HCT116 (cell line): ENCODE measurements around the gene ARHGAP1. TPM values are rescaled to one million over a fixed set of nuclear protein-coding genes. Genes with fewer than 3 reads are reported as not detected.

Experiments used
- ATAC-seq: fragments of 200-7000 bp; cut with Tn5 transposase; 2 replicates; pipeline ENCODE4 v1.9.1; 2020; ENCODE audit warnings: mild to moderate bottlenecking, moderate library complexity
- BruUV-seq: library from RNA; stranded (reverse); fragments of 400-500 nt; replicated peaks from 2 replicates; lab custom pipeline; 2021; lab: Mats Ljungman, UMichigan
- CTCF ChIA-PET: fragments of 300-600 bp; sonication (Branson Sonifier 250); formaldehyde crosslinking; loops from one replicate; lab custom pipeline; 2021; ENCODE audit warnings: antibody characterized with exemption; lab: Charles Lee
- POLR2A ChIA-PET: fragments of 300-600, 350-600 bp; sonication (Branson Sonifier 250); formaldehyde crosslinking; loops from one replicate; lab custom pipeline; 2021; ENCODE audit warnings: antibody characterized with exemption; lab: Charles Lee
- RAD21 ChIA-PET, 2 experiments: fragments of 300-600 bp; sonication (Branson Sonifier 250); formaldehyde crosslinking; loops; one replicate each; lab custom pipeline; 2023; ENCODE audit warnings: low total read pairs in 2 of 2; ENCODE audit not compliant: uncharacterized antibody in 2 of 2, unreplicated experiment in 2 of 2, low non-redundant PET in 1 of 2; lab: Charles Lee
- DNase-seq: peaks from one replicate; pipeline ENCODE4 v3.0.0-alpha.2; 2010; ENCODE audit warnings: low read depth, low spot score
- H2AFZ ChIP-seq: fragments of 200-600 bp; shearing (Covaris generic), sonication (generic); 2 replicates; pipeline ENCODE4 v1.6.1; 2017; ENCODE audit warnings: low read depth, mixed run types, mixed read lengths, antibody characterized with exemption, low read length; ENCODE audit not compliant: poor library complexity, severe bottlenecking
- H3K27ac ChIP-seq: 2 replicates; pipeline ENCODE4 v1.5.1; 2012; ENCODE audit warnings: low read depth, low read length
- H3K27me3 ChIP-seq: fragments of 200-600 bp; sonication (generic); 2 replicates; pipeline ENCODE4 v1.6.1; 2016; ENCODE audit warnings: mixed run types, low read length, mixed read lengths; ENCODE audit not compliant: insufficient read depth
- H3K36me3 ChIP-seq, 2 experiments: fragments of 200-500 bp in 1 of 2; fragments of 200-600 bp in 1 of 2; sonication (Bioruptor generic) in 1 of 2; sonication (generic) in 1 of 2; 2 replicates each; pipeline versions ENCODE4 v1.5.1 to v1.6.1; 2014 to 2016; ENCODE audit warnings: low read length in 2 of 2, inconsistent platforms in 1 of 2, mixed read lengths in 1 of 2, mixed run types in 1 of 2; ENCODE audit not compliant: insufficient read depth in 2 of 2, control insufficient read depth in 1 of 2
- H3K4me1 ChIP-seq, 2 experiments: fragments of 200-600 bp in 1 of 2; sonication (generic) in 1 of 2; 2 replicates each; pipeline versions ENCODE4 v1.5.1 to v1.6.1; 2012 to 2017; ENCODE audit warnings: low read length in 2 of 2, inconsistent platforms in 1 of 2, mild to moderate bottlenecking in 1 of 2, mixed read lengths in 1 of 2, mixed run types in 1 of 2, moderate library complexity in 1 of 2; ENCODE audit not compliant: insufficient read depth in 2 of 2, control insufficient read depth in 1 of 2
- H3K4me2 ChIP-seq: fragments of 200-600 bp; sonication (generic); 2 replicates; pipeline ENCODE4 v1.6.1; 2017; ENCODE audit warnings: mixed run types, low read length, mixed read lengths
- H3K4me3 ChIP-seq, 2 experiments: fragments of 200-600 bp in 1 of 2; sonication (generic) in 1 of 2; replicated peaks in 1 of 2; 2 replicates each; pipeline ENCODE4 v1.5.1; 2011 to 2016; ENCODE audit warnings: low read length in 2 of 2, control low read depth in 1 of 2, low read depth in 1 of 2, mild to moderate bottlenecking in 1 of 2, mixed read lengths in 1 of 2, mixed run types in 1 of 2
- H3K79me2 ChIP-seq: fragments of 200-600 bp; sonication (generic); 2 replicates; pipeline ENCODE4 v1.6.1; 2017; ENCODE audit warnings: mild to moderate bottlenecking, mixed run types, low read length, moderate library complexity, mixed read lengths; ENCODE audit not compliant: insufficient read depth
- H3K9ac ChIP-seq: fragments of 200-600 bp; sonication (generic); 2 replicates; pipeline ENCODE4 v1.6.1; 2016; ENCODE audit warnings: low read length, mixed read lengths
- H3K9me2 ChIP-seq: fragments of 200-600 bp; sonication (generic), shearing (Covaris generic); 2 replicates; pipeline ENCODE4 v1.6.1; 2017; ENCODE audit warnings: mixed run types, mild to moderate bottlenecking, moderate library complexity; ENCODE audit not compliant: insufficient read depth
- H3K9me3 ChIP-seq, 2 experiments: fragments of 200-500 bp in 1 of 2; fragments of 200-600 bp in 1 of 2; sonication (Bioruptor generic) in 1 of 2; sonication (generic) in 1 of 2; 2 replicates each; pipeline ENCODE4 v1.6.1; 2014 to 2017; ENCODE audit warnings: low read length in 2 of 2, mixed read lengths in 2 of 2, inconsistent platforms in 1 of 2, low read depth in 1 of 2, mild to moderate bottlenecking in 1 of 2, mixed run types in 1 of 2, moderate library complexity in 1 of 2; ENCODE audit not compliant: control insufficient read depth in 1 of 2, insufficient read depth in 1 of 2
- H4K20me1 ChIP-seq: fragments of 200-600 bp; sonication (generic), shearing (Covaris generic); 2 replicates; pipeline ENCODE4 v1.6.1; 2017; ENCODE audit warnings: mixed run types, mild to moderate bottlenecking, moderate library complexity; ENCODE audit not compliant: insufficient read depth
- CEBPB ChIP-seq: IDR thresholded peaks from 2 replicates; pipeline ENCODE4 v1.6.1; 2012; ENCODE audit warnings: low read depth
- EGR1 ChIP-seq: IDR thresholded peaks from 2 replicates; pipeline ENCODE4 v1.6.1; 2012; ENCODE audit warnings: low read depth
- EZH2 ChIP-seq: fragments of 200-600 bp; sonication (generic); IDR thresholded peaks from 2 replicates; pipeline ENCODE4 v1.6.1; 2017; ENCODE audit warnings: antibody characterized with exemption, mixed run types
- EZH2phosphoT487 ChIP-seq: fragments of 200-600 bp; IDR thresholded peaks from 2 replicates; pipeline ENCODE4 v1.6.1; 2018; ENCODE audit warnings: antibody characterized with exemption, borderline replicate concordance
- POLR2A ChIP-seq: IDR thresholded peaks from 2 replicates; pipeline ENCODE4 v1.7.0; 2011; ENCODE audit warnings: borderline replicate concordance; ENCODE audit not compliant: insufficient read depth, insufficient read length; ENCODE audit errors: extremely low read depth
- POLR2AphosphoS5 ChIP-seq: IDR thresholded peaks from 2 replicates; pipeline ENCODE4 v1.6.1; 2011; ENCODE audit warnings: mild to moderate bottlenecking, low read depth, low read length, moderate library complexity
- SIN3A ChIP-seq: IDR thresholded peaks from 2 replicates; pipeline ENCODE4 v1.6.1; 2012; ENCODE audit warnings: low read depth
- SP1 ChIP-seq: IDR thresholded peaks from 2 replicates; pipeline ENCODE4 v1.6.1; 2012; ENCODE audit warnings: low read depth
- YY1 ChIP-seq: IDR thresholded peaks from 2 replicates; pipeline ENCODE4 v1.6.1; 2011; ENCODE audit warnings: low read length, low read depth, moderate library complexity, mild to moderate bottlenecking; ENCODE audit not compliant: insufficient replicate concordance; ENCODE audit errors: extremely low read depth
- ZNF274 ChIP-seq: fragments of 200-500 bp; sonication (Bioruptor generic); IDR thresholded peaks from 2 replicates; pipeline ENCODE4 v1.6.1; 2014; ENCODE audit warnings: mild to moderate bottlenecking, low read depth, low read length, inconsistent platforms
- intact Hi-C: fragments of 100-400 bp; cut with micrococcal nuclease; formaldehyde crosslinking; loops from 2 replicates; pipeline ENCODE4 v1.10.0; 2022
- total RNA-seq: library from RNA; stranded (reverse); gene quantifications from one replicate; pipeline ENCODE4 v1.2.1, GENCODE V29; 2021; ENCODE audit not compliant: unreplicated experiment
- TF ChIP-seq, protein P1 (sequence below): IDR thresholded peaks from 2 replicates; pipeline ENCODE4 v1.6.1; 2011; ENCODE audit warnings: mild to moderate bottlenecking, low read length, moderate library complexity; ENCODE audit not compliant: insufficient replicate concordance; ENCODE audit errors: extremely low read depth
- TF ChIP-seq, protein P2 (sequence below): IDR thresholded peaks from 2 replicates; pipeline ENCODE4 v1.6.1; 2012
- TF ChIP-seq, protein P3 (sequence below), 3 experiments: fragments of 200-600 bp in 1 of 3; sonication (generic) in 1 of 3; IDR thresholded peaks in 2 of 3; conservative IDR thresholded peaks in 1 of 3; 2 replicates each; pipeline ENCODE4 v1.5.1; 2012 to 2017; ENCODE audit warnings: low read depth in 2 of 3, low read length in 2 of 3, antibody characterized with exemption in 1 of 3, borderline replicate concordance in 1 of 3, control low read depth in 1 of 3, mild to moderate bottlenecking in 1 of 3, mixed read lengths in 1 of 3, mixed run types in 1 of 3, moderate library complexity in 1 of 3; ENCODE audit not compliant: insufficient read depth in 1 of 3

Gene ARHGAP1
- total RNA-seq, 1 experiment from 2014 or later: 36.9 TPM

DNA sequence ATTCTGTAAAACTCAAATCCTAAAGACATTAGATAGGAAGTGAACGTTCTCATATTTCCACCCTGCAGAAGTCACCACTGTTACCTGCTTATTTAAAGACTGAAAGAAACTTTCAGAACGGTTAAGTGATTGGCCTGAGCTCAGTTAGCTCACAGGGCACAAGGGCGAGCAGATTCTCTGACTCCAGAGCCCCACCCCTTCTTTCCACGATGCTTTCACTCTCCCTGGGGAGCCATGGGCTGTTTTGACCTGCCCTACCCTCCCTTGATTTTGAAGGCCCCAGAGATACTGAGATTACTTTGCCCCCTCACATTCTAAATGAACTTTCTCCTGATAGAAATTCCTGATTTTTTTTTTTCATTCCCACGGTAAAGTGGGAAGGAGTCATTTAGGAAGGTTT, 33.9 kb downstream of the ARHGAP1 start:
- Histone ChIP-seq H3K9ac (no peak overlapping the region), H3K4me3 (no peak overlapping the region), H3K27ac (no peak overlapping the region), H3K36me3 (peaks cover 14 to 19% of the 10 kb centered on the region in 2 experiments; a peak in 3 of 4 replicates), H3K4me1 (no peaks in the 10 kb centered on the region), H4K20me1 (no peaks in the 10 kb centered on the region), H2AFZ (no peak overlapping the region), H3K9me2 (no peaks in the 10 kb centered on the region), H3K27me3 (no peaks in the 10 kb centered on the region), H3K9me3 (no peaks in the 10 kb centered on the region), H3K4me2 (no peak overlapping the region), H3K79me2 (no peaks in the 10 kb centered on the region)
- RAD21 ChIA-PET: no interaction called here
- intact Hi-C loops: loop anchor here (5.0 kb wide), 1 partner anchor 136 kb away; no protein-coding TSS in a partner anchor
- TF ChIP-seq, protein P1, sequence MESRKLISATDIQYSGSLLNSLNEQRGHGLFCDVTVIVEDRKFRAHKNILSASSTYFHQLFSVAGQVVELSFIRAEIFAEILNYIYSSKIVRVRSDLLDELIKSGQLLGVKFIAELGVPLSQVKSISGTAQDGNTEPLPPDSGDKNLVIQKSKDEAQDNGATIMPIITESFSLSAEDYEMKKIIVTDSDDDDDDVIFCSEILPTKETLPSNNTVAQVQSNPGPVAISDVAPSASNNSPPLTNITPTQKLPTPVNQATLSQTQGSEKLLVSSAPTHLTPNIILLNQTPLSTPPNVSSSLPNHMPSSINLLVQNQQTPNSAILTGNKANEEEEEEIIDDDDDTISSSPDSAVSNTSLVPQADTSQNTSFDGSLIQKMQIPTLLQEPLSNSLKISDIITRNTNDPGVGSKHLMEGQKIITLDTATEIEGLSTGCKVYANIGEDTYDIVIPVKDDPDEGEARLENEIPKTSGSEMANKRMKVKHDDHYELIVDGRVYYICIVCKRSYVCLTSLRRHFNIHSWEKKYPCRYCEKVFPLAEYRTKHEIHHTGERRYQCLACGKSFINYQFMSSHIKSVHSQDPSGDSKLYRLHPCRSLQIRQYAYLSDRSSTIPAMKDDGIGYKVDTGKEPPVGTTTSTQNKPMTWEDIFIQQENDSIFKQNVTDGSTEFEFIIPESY: no peak
- TF ChIP-seq, protein P2, sequence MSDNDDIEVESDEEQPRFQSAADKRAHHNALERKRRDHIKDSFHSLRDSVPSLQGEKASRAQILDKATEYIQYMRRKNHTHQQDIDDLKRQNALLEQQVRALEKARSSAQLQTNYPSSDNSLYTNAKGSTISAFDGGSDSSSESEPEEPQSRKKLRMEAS: no peak
- TF ChIP-seq EZH2 (no peak), EGR1 (no peak), CEBPB (no peak), YY1 (no peak), ZNF274 (no peak), EZH2phosphoT487 (no peak), POLR2A (no peak), SP1 (no peak), SIN3A (no peak), POLR2AphosphoS5 (no peak)
- TF ChIP-seq, protein P3, sequence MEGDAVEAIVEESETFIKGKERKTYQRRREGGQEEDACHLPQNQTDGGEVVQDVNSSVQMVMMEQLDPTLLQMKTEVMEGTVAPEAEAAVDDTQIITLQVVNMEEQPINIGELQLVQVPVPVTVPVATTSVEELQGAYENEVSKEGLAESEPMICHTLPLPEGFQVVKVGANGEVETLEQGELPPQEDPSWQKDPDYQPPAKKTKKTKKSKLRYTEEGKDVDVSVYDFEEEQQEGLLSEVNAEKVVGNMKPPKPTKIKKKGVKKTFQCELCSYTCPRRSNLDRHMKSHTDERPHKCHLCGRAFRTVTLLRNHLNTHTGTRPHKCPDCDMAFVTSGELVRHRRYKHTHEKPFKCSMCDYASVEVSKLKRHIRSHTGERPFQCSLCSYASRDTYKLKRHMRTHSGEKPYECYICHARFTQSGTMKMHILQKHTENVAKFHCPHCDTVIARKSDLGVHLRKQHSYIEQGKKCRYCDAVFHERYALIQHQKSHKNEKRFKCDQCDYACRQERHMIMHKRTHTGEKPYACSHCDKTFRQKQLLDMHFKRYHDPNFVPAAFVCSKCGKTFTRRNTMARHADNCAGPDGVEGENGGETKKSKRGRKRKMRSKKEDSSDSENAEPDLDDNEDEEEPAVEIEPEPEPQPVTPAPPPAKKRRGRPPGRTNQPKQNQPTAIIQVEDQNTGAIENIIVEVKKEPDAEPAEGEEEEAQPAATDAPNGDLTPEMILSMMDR (IDR thresholded peaks at IDR 0.05 in 2 of 3, conservative IDR thresholded peaks at IDR 0.05 in 1 of 3; ENCODE audit: borderline replicate concordance in 1 of 3, insufficient read depth in 1 of 3, low read depth in 2 of 3, low read length in 2 of 3): no peak
- ATAC-seq (no peak), DNase-seq (no peak)
- BruUV-seq: no TSS peak
- CTCF ChIA-PET: no interaction called here
- POLR2A ChIA-PET: no interaction called here
